ENCODE results near the gene ZNF74.
"Not testable (repeated sequence)": the region's sequence is repeated elsewhere in the genome, so short reads cannot be mapped to it uniquely, and the experiment has no call there.

ZNF74 gene

GRCh38 chr22:20396639-20397038 lies 2.7 kb downstream of the ZNF74 start:
- no peak for DNase-seq (ENCODE audit: low read depth, low spot score)
- H3K4me3 ChIP-seq (ENCODE audit: low read length) = no peak overlapping the region

- DNase-seq (ENCODE audit: low read depth, low spot score) = no peak
- H3K4me3 ChIP-seq (ENCODE audit: low read length) = no peak overlapping the region
Observed at GRCh38 chr22:20397498-20397897, 3.5 kb downstream of the ZNF74 start.

- no peak overlapping the region for H3K4me3 ChIP-seq (ENCODE audit: low read length)
- no peak for DNase-seq (ENCODE audit: low read depth, low spot score)
Observed at GRCh38 chr22:20398420-20398819, 4.5 kb downstream of the ZNF74 start.

GRCh38 chr22:20399866-20400605 lies 6.1 kb downstream of the ZNF74 start:
- no peak overlapping the region for H3K4me3 ChIP-seq (ENCODE audit: low read length)
- no peak for DNase-seq (ENCODE audit: low read depth, low spot score)

GRCh38 chr22:20400606-20401375 lies 6.8 kb downstream of the ZNF74 start:
- DNase-seq (ENCODE audit: low read depth, low spot score) = no peak
- H3K4me3 ChIP-seq (ENCODE audit: low read length) = no peak overlapping the region

GRCh38 chr22:20401376-20402014 lies 7.5 kb downstream of the ZNF74 start:
- H3K4me3 ChIP-seq (ENCODE audit: low read length) = no peak overlapping the region
- no peak for DNase-seq (ENCODE audit: low read depth, low spot score)

- no peak for DNase-seq (ENCODE audit: low read depth, low spot score)
- no peak overlapping the region for H3K4me3 ChIP-seq (ENCODE audit: low read length)
Observed at GRCh38 chr22:20402960-20403778, 9.2 kb downstream of the ZNF74 start.

GRCh38 chr22:20403779-20404140 lies 9.8 kb downstream of the ZNF74 start:
- DNase-seq (ENCODE audit: low read depth, low spot score) = no peak

GRCh38 chr22:20404881-20405280 lies 10.9 kb downstream of the ZNF74 start:
- no peak for DNase-seq (ENCODE audit: low read depth, low spot score)
- no peak overlapping the region for H3K4me3 ChIP-seq (ENCODE audit: low read length)

More at GRCh38 chr22:20403779-20404140, 9.8 kb downstream of the ZNF74 start:
- H3K4me3 ChIP-seq (ENCODE audit: low read length) = no peak overlapping the region

GRCh38 chr22:20405291-20405930 lies 11.5 kb downstream of the ZNF74 start:
- no peak overlapping the region for H3K4me3 ChIP-seq (ENCODE audit: low read length)
- no peak for DNase-seq (ENCODE audit: low read depth, low spot score)

GRCh38 chr22:20405931-20406685 lies 12.2 kb downstream of the ZNF74 start:
- DNase-seq (ENCODE audit: low read depth, low spot score) = no peak
- H3K4me3 ChIP-seq (ENCODE audit: low read length) = no peak overlapping the region

- no peak for DNase-seq (ENCODE audit: low read depth, low spot score)
- H3K4me3 ChIP-seq (ENCODE audit: low read length) = no peak overlapping the region
Observed at GRCh38 chr22:20406686-20407408, 12.9 kb downstream of the ZNF74 start.

GRCh38 chr22:20407829-20408228 lies 13.9 kb downstream of the ZNF74 start:
- DNase-seq (ENCODE audit: low read depth, low spot score) = no peak
- H3K4me3 ChIP-seq (ENCODE audit: low read length) = no peak overlapping the region

GRCh38 chr22:20408891-20409290 lies 14.9 kb downstream of the ZNF74 start:
- no peak for DNase-seq (ENCODE audit: low read depth, low spot score)
- no peak overlapping the region for H3K4me3 ChIP-seq (ENCODE audit: low read length)

GRCh38 chr22:20409385-20409784 lies 15.4 kb downstream of the ZNF74 start:
- H3K4me3 ChIP-seq (ENCODE audit: low read length); DNase-seq (ENCODE audit: low read depth, low spot score): not testable (repeated sequence)

- DNase-seq (ENCODE audit: low read depth, low spot score) = no peak
- H3K4me3 ChIP-seq (ENCODE audit: low read length) = no peak overlapping the region
Observed at GRCh38 chr22:20412474-20413216, 18.7 kb downstream of the ZNF74 start.
